HG02981 (cell line): Measurements from ENCODE around the gene LILRA5.
"Not testable (repeated sequence)": the region's sequence is repeated elsewhere in the genome, so short reads cannot be mapped to it uniquely, and the experiment has no call there.

ENCODE experiments used
- ATAC-seq: cut with Tn5 transposase; IDR thresholded peaks from one replicate; pipeline ENCODE4 v1.9.1; 2021; ENCODE audit warnings: mild to moderate bottlenecking, moderate library complexity; ENCODE audit not compliant: unreplicated experiment

The LILRA5 gene

GRCh38 chr19:54335164-54335563 lies 22.2 kb upstream of the LILRA5 start:
- no peak for ATAC-seq

DNA sequence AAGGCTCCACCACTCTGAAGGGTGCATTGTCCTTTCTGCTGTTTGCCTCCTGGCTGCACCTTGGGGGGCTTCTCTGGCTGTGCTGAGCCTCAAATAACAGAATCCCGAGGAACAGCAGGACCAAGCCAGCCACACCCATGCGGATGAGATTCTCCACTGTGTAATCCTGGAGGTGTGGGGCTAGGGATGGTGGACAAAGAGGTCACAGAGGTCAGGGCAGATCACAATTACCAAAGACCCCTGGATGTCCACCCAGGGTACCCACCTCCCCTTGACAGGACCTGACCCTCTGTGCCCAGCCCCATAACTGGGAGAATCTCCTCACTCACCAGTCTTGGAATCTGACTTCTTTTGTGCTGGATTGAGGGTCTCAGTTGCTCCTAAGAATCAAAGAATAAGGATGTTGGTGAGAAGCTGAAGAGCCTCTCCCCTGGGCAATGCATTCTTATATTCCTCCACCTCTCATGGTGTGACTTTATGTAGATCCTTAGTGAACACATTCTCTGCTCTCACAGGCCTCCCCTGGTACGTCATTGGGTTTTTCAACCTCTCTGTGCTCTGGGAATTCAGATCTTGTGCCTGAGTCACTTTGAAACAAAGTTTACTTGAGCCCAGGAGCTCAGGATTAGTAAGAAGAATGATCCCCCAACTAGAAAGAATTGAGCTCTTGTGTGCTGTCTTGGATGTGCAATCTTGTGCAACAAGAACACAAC lies 20.8 kb upstream of the LILRA5 start:
- no peak for ATAC-seq

GRCh38 chr19:54332149-54332548 lies 19.2 kb upstream of the LILRA5 start:
- no peak for ATAC-seq

DNA sequence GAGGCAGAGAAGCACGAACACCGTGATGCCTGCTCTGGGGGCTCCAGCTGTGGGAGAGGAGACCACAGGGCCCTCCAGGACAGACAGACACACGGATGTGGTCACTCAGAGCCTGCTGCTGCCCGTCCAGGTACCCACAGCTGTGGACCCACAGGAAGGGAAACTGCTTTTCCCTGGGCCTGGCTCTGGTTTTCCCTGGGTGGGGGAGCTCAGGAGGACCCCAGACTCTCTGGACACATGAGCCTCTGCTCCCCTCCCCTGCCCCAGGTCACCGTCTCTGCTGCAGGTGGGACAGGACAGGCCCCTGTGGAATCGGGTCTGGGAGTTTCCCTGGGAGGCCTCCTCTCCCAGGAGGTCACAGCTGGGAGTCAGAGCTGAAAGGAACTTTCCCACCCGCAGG lies 18.7 kb upstream of the LILRA5 start:
- ATAC-seq, result no peak

GRCh38 chr19:54329476-54330165 lies 16.7 kb upstream of the LILRA5 start:
- ATAC-seq, result no peak

- not testable (repeated sequence) for ATAC-seq
Measured at GRCh38 chr19:54328781-54329180, 15.8 kb upstream of the LILRA5 start.

DNA sequence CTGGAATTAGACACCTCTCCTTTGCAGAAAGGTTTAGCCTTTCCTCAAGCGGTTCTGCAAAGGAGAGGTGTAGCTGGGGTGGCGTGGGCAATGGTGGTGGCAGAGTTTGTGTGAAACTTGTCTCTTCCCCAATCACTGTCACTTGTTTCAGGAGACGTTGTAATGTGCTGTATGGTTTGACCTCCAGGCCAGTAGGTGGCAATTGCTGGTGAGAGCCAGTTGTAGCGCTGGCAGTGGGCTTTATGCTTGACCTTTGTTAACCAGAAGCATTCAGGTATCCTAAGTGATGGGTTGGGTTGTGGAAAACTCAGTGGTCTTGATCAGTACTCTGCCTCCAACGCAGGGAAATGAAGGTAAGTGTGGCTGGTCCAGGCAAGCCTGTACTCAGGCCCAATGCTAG lies 12.7 kb upstream of the LILRA5 start:
- ATAC-seq, result no peak

DNA sequence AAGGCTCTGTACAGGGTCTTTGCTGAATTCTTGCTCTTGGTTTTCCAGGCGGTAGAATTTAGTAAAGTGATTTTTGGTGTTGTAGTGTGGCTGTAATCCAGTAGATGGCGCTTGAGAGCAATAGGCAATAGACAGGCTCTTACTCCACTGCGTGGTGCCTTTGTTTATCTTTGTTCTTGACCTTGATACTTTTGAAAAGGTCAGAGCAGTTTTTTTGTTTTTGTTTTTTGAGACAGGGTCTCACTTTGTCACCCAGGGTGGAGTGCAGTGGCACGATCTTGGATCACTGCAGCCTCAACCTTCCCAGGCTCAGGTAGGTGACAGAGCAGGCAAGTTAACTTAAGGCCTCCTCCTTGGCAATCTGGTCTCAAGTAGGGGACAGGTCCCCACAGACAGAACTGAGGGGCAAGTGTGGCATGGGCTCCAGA lies 12.2 kb upstream of the LILRA5 start:
- ATAC-seq, result no peak

DNA sequence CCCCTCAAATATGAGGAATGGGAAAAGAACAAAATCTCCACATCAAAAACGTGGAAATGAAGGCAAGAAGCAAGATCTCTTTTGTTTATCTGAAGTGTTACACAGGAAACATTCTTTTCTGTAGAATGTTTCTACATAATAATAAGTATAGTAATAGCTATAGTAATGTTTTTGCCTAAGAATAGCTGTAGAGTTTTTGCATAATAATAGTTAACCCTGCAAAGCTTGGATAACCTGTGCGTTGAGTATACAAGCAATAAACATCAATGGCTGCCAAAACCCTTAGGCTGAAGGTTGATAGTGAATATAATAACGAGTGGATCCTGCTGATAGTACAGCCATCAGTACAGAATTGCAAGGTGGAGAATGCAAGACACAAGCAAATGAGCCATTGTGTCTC lies 11.1 kb upstream of the LILRA5 start:
- no peak for ATAC-seq

- ATAC-seq, result not testable (repeated sequence)
Measured at GRCh38 chr19:54322934-54323333, 10.0 kb upstream of the LILRA5 start.

- ATAC-seq, result not testable (repeated sequence)
Measured at GRCh38 chr19:54322295-54322694, 9.3 kb upstream of the LILRA5 start.

GRCh38 chr19:54319892-54320670 lies 7.1 kb upstream of the LILRA5 start:
- no peak for ATAC-seq

- ATAC-seq, result no peak
Measured at GRCh38 chr19:54319049-54319448, 6.1 kb upstream of the LILRA5 start.

DNA sequence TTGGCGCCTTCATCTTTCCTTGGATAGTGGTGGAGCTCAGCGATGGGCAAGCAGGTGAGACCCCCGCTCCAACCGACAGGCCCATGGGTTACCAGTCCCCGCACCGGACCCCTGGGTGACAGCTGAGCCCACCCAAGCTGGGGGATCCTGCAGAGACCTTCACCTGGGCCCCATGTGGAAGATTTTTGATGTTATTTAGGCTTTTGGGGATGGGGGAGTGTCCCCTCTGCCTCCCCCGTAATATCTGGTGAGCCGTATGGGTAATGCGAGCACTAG lies 4.9 kb upstream of the LILRA5 start:
- ATAC-seq, result no peak

- ATAC-seq, result no peak
Measured at GRCh38 chr19:54317108-54317964, 4.4 kb upstream of the LILRA5 start.

GRCh38 chr19:54316746-54317107 lies 3.8 kb upstream of the LILRA5 start:
- no peak for ATAC-seq

GRCh38 chr19:54315956-54316355 lies 3.0 kb upstream of the LILRA5 start:
- ATAC-seq, result no peak

DNA sequence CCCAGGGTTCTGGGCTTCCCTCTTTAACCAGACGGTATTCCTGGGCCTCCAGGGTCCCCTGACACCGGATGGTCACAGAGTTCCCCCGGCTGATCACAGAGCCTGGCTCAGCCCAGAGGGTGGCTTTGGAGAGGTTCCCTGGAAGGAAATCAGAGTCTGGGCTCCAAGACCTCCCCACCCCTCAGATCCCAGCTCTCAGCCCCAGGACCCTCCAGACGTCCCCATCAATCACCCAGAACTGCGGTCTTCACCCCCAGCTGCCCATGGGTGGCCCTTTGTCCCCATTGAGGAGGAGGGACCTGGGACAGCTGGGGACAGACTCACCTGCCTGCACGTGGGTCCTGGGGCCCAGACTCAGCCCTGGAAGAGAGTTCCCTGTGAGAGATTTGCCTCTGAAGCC lies 955 bp downstream of the LILRA5 start:
- no peak for ATAC-seq

DNA sequence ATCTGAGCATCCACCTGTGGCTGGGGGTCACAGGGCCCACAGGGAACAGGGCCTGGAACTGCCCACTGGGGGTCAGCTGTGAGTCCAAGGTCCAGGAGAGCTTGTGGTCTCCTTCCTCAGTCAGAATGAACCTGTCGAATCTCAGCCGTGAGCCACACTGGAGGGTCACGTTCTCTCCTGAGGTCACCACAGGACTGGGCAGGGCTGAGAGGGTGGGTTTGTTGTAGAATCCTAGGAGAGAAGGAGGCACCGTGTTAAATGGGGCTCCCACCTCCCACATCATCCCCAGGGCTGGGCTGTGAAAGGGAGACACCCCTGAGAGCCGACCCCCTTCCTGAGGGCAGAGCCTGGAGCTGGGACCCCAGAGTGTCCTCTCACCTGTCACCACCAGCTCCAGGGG lies 1.5 kb downstream of the LILRA5 start:
- no peak for ATAC-seq

- ATAC-seq, result no peak
Measured at GRCh38 chr19:54310543-54310942, 2.4 kb downstream of the LILRA5 start.

DNA sequence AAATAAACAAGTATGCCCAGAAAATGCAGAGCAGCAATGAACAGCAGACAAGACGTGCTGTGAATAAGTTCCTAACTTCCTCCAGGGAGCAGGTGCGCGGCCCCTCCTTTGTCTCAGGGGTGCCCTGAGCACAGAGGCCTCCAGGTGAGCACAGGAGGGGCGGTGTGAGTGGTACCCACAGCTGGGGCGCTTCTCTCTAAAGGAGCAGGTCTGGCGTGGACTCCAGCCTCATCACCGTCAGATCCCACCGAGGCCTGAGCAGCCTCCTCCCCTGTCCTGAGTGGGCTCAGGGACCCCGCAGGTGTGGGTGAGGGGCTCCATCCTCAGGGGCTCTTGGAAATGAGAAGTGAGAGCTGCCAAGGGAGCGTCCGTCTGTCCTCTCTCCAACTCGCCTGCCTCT lies 3.2 kb downstream of the LILRA5 start:
- ATAC-seq, result no peak
